ENCODE results near the gene ANXA5.

ANXA5 gene

DNA sequence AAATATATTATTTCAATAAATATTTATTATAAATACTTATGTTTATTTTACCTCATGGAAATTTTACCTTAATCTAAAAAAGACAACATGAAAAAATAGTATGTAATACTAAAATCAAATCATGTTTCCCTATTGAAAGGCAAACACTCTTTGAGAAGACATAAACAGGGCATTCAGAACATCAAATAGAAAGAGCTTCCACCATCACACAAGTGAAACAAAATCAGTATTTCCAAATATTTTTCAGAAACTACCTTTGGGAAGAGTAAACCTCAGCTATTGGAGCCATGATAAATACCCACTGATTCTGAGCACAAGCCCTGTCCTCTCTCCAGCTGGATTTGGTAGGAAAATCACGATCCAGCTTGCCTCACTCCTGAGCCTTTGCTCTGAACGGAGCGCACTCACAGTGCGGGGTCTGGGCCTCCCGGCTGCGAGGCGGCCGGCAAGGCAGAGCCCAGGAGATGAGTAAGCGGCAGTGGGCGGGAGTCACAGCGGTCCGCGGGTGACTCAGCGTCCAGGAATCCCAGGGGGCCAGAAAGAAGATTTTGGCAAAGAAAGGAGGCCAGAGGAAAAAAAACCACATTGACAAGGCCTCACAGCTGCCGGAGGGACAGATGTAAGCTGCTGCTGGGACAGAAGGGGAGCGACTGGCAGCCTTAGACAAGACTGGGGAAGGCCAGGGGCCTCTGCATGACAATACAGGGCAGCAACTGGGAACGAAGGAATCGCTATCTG lies 14.7 kb upstream of the ANXA5 start:
- no peak for DNase-seq

DNA sequence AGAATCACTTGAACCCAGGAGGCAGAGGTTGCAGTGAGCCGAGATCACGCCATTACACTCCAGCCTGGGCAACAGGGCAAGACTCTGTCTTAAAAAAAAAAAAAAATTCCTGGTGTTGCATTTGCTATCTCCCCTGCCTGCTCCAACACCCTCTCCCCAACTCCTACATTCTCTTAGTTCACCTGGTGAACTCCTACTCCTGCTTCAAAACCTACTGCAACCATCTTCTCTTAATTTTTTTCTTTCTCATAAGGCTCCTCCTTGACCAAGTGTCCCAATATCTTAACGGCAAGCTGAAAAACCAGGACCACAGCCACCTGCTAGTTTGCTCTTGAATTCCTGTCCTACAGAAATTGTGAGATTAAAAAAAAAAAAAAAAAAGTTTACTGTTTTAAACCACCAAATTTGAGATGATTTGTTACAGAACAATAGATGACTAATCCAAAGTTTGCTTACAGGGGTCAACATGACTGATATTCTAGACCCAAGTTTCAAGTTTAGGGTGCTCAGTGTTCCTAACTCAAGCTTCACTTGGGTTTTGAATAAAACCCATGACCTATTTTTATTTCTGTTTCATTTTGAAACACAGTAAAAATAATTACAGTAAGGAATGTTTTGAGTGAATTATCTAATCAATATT lies 13.1 kb upstream of the ANXA5 start:
- DNase-seq = no peak

DNA sequence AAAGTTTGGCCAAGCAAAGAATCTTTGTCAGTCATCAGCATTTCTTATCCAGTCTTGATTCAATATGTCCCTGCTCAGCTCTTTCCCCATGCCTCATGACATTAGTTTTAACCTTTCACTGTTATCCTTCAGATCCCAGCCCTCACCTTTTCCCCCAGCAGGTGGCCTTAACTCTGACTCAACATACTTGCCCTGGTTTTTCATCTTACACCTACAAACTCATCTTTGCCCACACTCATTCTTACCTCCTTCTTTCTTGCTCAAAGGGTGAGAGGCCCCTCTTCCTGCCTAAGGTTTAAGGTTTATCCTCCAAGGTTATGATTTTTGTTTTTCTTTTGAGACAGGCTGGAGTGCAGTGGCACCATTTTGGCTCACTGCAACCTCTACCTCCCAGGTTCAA lies 10.6 kb upstream of the ANXA5 start:
- no peak for DNase-seq

DNA sequence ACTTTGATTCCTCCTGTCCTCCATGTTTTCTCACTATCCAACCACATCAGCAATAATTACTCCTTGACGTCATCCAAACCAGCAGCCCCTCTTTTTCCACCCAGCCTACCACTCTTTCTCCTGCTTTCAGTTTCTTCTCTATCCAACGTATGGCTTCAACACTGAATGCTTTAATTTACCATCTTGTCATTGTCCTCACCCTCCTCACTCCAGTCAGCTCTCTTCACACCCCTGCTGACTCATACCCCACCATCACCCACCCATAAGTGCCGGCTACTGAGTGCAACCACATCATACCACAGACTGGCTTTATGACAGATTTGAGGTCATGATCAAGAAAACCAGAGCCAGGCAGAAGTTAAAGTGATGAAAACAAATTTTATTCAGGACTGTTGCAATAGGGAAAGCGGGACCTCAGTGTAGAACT lies 9.8 kb upstream of the ANXA5 start:
- DNase-seq = no peak

DNA sequence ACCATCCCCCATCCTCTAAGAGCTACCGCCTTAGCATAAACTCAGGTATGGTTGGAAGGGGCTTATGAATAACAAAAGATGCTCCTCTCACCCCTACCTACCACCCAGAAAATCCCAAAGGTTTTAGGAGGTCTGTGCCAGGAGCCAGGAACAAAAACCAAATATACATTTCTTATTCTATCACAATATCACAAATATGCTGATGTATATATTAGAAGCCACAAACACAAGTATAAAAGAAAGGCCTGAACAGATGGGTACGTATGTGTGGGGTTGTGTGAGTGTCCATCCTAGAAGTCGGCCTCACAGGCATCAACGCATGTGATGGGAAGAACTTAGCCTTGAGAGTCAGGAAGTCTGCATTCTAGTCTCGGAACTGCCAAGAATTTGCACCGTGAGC lies 8.7 kb upstream of the ANXA5 start:
- DNase-seq = no peak

DNA sequence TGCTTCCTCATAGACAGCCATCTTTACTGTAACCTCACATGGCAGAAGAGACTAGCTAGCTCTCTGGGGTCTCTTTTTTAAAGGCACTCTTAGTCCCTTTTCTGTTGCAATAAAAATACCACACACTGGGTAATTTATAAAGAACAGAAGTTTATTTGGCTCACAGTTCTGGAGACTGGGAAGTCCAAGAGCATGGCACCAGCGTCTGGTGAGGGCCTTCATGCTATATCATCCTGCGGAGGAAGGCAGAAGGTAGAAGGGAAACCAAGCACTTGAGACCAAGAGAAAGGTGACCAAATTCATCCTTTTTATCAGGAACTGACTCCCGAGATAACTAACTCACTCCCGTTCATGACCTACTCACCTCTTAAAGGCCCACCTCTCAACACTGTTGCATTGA lies 5.4 kb upstream of the ANXA5 start:
- DNase-seq = no peak

DNA sequence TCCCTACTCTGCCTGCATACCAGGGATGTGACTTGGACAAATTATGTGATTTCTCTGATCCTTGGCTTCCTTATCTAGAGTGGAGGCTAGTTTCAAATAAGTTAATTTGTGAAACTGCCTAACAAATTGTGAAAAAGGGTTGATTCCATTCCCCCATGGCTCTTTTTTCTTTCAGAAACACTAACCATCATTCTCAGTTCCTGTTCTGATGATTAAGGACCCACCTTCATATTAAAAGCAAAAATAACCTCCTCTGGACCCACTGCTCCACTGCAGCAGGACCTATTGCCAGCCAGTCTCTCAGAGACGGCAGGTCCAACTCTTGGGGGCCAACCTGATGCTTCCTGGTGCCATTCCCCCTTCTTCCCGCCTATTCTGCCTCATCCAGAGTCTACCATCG lies 4.5 kb upstream of the ANXA5 start:
- DNase-seq = no peak

DNA sequence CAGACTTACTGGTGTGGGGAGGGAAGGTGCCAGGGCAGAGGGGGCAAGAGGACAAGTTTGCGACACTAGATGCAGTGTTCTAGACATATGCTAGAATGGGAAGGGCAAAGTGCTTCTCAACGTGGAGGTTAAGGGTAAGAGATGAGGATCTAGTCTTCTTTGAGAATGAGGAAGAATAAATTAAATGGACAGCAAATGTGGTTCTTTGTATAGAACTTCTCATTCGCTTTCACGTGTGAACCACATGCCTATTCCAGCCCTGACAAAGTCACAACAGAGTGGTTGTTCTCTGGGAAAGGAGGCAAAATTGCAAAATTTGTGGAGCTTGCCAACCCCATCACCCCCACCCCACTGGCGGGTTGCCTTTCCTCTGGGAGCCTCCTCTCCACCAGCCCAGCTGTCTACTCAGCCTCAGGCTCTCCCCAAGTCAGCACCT lies 1.5 kb upstream of the ANXA5 start:
- no peak for DNase-seq

DNA sequence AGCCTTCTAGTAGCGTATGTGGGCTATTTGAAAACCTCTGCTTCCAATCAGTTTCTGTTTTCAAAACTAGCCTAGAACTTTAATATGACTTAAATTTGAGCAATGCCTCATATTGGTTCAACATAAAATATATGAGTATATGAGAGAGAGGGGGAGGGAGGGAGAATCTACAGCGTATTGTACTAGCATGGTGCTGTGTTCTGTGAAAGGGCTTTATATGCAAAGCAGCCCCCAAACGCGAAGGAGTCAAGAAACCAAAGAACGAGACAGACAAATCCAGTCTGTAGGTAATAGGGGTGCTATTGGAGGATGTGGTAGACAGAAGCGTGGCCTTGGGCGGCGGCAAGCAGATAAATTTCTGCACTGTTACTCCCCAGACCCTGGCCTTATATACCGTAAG lies 784 bp upstream of the ANXA5 start:
- no peak for DNase-seq

DNA sequence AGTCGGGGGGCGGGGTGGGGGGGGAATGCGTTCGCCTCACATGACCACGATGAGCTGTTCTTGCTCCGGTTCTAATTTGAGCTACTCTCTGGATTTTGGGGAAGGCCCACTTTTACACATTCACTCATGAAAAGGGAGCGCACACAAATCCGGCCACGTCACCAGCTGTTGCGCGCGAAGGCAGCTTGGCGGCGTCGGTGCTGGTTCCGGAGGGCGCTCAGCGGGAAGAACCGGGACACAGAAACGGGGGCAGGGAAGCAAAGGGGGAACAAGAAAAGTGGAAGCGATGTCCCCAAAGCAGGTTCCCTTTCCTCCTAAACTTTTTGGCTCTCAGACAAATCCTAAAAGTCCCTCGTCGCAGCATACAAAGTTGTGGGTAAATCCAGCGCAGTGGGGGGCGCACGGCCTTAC lies 605 bp downstream of the ANXA5 start:
- no peak for DNase-seq

DNA sequence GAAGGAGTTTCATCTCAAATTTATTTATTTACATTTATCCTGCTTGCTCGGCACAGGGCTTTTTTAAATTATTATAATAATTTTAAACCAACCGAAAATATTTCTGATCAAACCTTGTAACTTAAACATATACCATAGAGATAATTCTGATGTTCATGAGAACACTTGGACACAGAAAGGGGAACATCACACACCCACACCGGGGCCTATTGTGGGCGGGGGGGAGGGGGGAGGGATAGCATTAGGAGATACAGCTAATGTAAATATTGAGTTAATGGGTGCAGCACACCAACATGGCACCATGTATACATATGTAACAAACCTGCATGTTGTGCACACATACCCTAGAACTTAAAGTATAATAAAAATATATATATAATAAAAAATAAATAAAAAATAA lies 2.9 kb downstream of the ANXA5 start:
- no peak for DNase-seq

DNA sequence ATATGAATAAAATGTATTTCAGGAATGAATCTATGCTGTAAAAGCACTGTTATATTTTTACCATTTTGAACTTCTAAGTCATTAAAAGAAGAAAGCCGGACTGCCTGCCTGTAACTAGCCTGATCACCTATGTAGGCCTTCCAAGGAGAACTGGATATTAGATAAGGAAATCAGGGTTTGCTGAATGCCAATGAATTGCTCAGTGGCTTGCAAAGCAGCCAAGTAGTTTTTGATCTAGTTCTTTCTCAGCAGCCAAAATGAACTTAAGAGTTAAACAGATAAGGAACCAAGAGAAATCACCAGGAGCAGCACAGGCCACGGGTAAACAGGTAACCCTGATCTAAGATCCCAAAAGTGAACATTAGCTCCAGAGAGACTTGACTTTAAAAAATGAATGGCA lies 3.3 kb downstream of the ANXA5 start:
- no peak for DNase-seq

DNA sequence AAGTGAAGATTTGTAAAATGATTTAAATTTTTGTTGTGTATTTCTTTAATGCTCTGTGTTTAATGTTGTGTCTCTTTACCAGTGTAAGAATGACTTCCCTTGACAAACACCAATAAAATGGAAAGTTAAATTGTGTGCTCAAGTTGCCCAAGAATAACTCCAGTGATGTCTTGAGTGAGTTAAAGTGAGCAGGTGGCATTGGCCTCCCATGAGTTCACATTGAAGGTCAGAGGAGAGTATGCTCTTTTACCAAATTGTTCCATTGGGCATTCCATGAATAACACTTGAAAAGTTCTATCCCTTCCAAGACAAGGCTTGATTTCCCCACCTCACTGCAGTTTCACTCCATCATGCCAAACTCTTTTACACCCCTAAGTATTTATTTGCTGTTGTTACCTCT lies 4.5 kb downstream of the ANXA5 start:
- DNase-seq = no peak

DNA sequence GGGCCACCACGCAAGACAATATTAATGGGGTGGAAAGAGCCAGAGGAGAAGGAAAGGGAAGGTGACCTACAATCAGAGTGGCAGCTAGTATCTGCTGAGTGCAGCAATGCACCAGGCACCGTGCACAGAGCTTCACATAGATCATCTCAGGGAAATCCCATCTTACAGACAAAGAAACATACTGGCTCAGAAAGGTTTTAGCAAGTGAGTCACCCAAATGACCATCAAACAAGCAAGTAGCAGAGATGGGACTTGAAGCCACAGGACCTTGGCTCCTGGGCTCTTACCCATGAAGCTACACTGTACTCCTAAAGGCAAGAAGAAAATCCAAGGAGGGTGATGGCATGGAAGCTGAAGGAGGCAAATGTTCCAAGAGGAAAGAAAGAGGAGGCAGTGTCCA lies 6.8 kb downstream of the ANXA5 start:
- no peak for DNase-seq

DNA sequence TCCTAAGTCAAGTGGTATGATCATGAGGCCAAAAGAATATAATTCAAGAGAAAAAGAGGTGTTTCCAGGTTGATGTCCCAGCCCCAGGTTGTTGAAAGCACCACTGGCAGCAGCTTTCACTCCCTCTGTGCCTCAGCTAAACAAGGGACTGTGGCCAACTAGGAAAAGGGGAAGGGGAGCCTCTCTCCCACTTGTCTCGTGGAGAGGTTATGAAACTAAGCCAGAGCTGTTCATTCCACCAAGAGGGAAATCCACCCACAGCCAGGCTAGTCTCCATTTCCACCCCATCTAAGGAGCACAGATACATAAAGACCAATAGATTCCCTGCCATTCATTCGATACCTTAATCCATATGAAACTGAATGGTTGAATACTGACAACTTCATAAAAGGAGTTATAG lies 8.1 kb downstream of the ANXA5 start:
- no peak for DNase-seq

DNA sequence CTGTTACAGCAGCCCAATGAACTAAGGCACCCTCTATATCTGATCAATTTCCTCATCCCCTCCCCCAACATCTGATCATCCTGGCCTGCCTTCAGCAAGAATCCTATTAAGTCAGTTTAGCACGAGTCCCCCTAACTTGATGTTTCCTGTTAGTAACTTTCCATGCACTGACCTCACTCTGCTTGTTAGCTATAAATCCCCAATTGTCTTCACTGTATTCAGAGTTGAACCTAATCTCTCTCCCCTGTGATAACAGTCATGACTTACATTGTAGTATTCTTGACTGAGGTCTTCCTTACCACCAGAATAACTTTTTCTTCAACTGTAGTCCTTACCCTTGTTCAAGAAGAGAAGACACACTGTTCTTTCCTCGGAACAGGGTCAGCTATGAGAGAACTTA lies 8.5 kb downstream of the ANXA5 start:
- no peak for DNase-seq

DNA sequence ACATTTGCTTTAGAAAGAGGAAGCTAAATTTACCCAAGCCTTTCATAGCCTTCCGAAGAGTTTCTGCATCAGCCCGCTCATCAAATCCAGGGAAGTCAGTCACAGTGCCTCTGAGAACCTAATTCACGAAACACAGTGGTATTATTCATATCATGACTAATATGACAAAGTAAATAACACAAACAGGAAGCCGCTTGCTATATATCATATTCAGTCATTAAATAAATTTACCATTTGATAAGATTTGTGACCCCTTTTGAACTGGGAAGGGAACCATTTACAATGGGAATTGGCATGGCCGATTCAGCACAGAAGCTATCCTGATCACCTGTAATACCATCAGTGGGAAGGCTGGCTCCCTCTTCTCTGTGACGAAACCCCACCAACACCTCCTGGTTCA lies 10.5 kb downstream of the ANXA5 start:
- DNase-seq = no peak

DNA sequence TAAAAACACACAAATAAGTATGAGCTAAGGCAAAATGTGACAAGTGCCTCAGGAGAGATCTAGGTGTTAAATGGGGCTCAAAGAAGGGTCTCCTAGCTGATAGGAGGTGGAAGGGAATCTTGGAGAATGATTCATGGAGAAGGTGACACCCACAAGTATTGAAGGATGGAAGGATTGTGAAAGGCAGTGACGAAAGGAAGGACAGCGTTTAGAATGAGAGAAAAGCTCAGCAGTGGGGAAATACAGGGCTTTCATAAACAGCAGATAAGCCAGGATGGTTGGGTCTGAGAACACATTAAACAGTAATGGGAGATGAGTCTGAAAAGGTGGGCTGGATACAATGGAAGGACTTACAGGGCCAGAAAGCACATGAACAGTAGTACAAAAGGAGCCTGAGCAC lies 11.5 kb downstream of the ANXA5 start:
- no peak for DNase-seq

DNA sequence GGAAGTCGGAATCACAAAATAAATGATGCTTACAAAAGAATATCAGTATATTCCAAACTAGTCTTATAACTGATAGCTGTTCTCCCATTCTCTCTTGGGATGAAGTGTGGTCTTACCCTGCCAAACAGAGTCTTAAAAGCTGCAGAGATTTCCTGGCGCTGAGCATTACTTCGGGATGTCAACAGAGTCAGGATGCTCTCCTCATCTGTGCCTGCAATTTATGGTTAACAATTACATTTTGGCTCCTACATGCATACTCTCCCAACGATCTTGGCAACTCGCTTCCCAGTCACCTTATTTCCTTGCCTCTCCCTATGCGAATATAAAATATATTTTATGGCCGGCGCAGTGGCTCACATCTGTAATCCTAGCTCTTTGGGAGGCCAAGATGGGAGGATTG lies 12.2 kb downstream of the ANXA5 start:
- DNase-seq = no peak

DNA sequence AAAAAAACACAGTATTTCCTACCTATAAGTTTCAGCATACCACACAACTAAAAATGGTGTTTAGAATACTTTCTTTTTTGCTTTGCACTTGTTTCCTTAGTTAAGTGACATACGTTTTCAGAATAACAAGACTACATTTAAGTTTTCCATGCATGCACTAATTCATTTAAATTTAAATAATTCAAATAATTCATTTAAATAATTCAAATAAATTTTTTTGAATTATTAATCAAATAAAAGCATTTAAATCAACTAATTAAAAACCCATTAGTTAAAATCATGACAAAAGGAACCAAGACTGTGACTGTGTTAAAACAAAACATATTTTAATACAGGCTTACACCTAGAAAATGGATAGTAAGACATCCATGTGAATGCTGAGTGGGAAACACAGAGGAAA lies 12.8 kb downstream of the ANXA5 start:
- no peak for DNase-seq

DNA sequence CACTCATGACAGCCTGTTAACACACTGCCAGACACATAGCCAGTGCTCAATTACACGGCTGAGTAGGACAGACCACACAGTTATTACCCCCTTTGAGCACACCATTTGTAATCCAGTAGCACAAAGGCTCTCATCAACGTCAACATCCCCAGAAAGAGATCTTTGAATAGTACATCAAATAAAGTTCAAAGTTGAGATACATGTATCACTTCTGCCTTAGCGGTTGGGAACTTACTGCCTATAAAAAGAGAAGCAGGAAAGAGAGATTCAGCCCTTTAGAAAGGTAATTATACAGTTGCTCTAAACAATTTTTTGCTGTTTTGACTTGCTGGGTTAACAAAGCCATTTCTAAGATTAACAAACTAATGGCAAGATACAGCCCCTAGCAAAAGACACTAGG lies 16.2 kb downstream of the ANXA5 start:
- DNase-seq = no peak

DNA sequence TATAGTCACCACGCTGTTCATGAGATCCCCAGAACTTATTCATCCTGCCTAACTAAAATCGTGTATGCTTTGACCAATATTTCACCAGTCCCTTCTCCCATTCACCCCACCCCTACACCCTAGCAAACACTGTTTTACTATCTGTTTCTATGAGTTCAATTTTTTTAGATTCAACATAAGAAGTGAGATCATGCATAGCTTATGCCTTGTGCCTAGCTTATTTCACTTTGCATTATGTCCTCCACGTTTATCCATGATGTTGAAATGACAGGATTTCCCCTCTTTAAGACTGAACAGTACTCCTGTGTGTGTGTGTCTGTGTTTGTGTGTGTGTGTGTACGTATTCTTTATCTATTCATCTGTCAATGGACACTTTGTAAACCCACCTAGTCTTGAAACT lies 16.8 kb downstream of the ANXA5 start:
- DNase-seq = no peak

DNA sequence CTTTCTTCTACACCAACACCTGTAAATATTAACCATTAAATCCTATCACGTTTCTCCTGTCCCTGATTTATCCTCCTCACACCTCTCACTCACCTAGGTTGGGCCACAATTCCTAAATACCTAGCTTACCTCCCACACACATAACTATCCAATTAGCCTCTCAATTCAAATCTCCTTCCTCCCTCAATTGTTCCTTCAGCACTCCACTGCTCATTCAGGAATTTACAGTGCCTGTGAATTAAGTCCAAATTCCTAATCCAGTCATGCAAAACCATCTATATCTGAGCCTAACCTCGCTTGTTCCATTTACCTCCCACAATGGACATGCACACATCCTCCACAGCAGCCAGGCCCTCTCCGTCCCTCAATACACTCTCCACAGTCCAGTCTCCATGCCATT lies 17.5 kb downstream of the ANXA5 start:
- no peak for DNase-seq

DNA sequence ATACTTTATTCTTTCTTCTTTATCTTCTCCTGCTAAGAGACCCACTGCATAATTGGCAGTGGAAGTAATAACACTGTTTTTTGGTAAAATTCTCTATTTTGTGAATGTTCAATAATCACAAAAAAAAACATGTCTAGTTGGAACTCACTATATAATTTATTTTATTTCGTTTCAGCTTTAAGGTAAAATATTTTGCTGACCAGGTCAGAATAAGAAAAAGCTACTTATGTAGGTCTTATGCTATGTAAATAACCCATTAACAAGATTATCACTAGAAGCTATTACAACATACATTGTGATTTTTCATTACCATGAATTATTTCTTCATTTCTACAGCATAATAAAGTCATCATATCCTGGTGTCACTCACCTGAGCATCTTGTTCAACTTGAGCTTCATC lies 19.3 kb downstream of the ANXA5 start:
- no peak for DNase-seq

Measured in GDM1 (cell line).